ENCODE results near the gene TRPM6.

GRCh38 chr9:74770508-74771261 is 117.0 kb downstream of the TRPM6 start:
- TF ChIP-seq, protein P1, sequence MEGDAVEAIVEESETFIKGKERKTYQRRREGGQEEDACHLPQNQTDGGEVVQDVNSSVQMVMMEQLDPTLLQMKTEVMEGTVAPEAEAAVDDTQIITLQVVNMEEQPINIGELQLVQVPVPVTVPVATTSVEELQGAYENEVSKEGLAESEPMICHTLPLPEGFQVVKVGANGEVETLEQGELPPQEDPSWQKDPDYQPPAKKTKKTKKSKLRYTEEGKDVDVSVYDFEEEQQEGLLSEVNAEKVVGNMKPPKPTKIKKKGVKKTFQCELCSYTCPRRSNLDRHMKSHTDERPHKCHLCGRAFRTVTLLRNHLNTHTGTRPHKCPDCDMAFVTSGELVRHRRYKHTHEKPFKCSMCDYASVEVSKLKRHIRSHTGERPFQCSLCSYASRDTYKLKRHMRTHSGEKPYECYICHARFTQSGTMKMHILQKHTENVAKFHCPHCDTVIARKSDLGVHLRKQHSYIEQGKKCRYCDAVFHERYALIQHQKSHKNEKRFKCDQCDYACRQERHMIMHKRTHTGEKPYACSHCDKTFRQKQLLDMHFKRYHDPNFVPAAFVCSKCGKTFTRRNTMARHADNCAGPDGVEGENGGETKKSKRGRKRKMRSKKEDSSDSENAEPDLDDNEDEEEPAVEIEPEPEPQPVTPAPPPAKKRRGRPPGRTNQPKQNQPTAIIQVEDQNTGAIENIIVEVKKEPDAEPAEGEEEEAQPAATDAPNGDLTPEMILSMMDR (IDR thresholded peaks at IDR 0.05) = no peak
- TF ChIP-seq POLR2AphosphoS5 (IDR thresholded peaks at IDR 0.05) (no peak), POLR2A (IDR thresholded peaks at IDR 0.05) (no peak)

All from breast epithelium (tissue), 3 donors.